Measurements from ENCODE around the gene PTPN12.

DNA sequence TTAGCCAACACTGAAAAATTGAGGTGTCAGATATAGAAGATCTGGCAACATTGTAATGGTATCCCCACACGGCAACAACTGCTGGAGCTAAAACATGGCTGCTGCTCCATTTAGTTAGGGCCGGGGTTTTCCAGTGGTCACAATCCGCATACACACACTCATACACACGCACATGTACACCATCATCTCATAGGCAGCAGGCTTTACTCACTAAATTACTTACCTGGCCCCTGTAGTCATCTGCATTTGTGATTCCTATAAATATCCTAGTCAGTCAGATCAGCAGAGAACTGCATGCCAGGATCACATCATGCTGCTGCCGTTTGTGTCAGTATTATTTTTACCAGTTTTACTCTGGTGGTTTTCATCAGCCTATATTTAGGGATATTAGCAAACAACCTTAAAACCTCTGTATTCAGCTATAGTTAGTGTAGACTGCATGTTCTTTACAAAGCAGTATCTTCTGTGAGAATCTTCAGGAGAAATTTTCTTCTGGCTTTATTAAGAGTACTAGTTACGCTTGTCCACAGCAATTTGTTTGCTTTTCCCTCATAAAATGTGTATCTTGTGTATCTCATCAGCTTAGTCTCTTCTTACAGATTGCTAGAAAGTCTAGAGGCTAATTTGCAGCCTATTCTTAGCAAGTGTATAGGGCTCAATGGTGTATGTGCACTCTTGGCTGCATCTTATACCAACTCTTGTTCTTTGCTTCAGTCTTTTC, 38.3 kb upstream of the PTPN12 start:
- TF ChIP-seq POLR2A (IDR thresholded peaks at IDR 0.05; ENCODE audit: low read depth, low read length) (no peak), POLR2AphosphoS5 (IDR thresholded peaks at IDR 0.05; ENCODE audit: low read depth, low read length) (no peak), TAF1 (IDR thresholded peaks at IDR 0.05; ENCODE audit: borderline replicate concordance, low read depth, low read length) (no peak)
